Measurements from ENCODE around the gene DDX4. TPM values are rescaled to one million over a fixed set of nuclear protein-coding genes. Genes with fewer than 3 reads are reported as not detected.
"Not testable (repeated sequence)": the region's sequence is repeated elsewhere in the genome, so short reads cannot be mapped to it uniquely, and the experiment has no call there.

The DDX4 gene
- not detected for polyA plus RNA-seq

- no peak within 1 kb of the TSS for H3K27ac Mint-ChIP-seq
- H3K4me1 Mint-ChIP-seq = no peaks in the 10 kb centered on the region
- H3K9me3 Mint-ChIP-seq = no peaks in the 10 kb centered on the region
- H3K4me3 Mint-ChIP-seq = no peak within 1 kb of the TSS
- H3K36me3 Mint-ChIP-seq = no peaks in the 10 kb centered on the region
- no peak for DNase-seq
- H3K27me3 Mint-ChIP-seq (ENCODE audit: low read depth in 3 of 3) = peaks cover 2 to 3% (median 3%) of the 10 kb centered on the region in 3 donors
Observed at GRCh38 chr5:55737793-55738192, at the start of gene DDX4. Gene DDX4 (plus strand): TSS chr5:55738061. CDS start chr5:55738964, 903 bp downstream.

GRCh38 chr5:55691265-55692105 lies 46.4 kb upstream of the DDX4 start:
- Mint-ChIP-seq H3K27ac (no peak overlapping the region), H3K9me3 (no peaks in the 10 kb centered on the region), H3K4me3 (no peak overlapping the region), H3K36me3 (peaks cover 4 to 14% (median 9%) of the 10 kb centered on the region in 3 donors), H3K27me3 (ENCODE audit: low read depth in 3 of 3) (peaks cover 0 to 2% (median 0%) of the 10 kb centered on the region in 3 donors), H3K4me1 (no peaks in the 10 kb centered on the region)
- peak; percentile 11 to 20 (median 14) for DNase-seq

GRCh38 chr5:55692106-55692417 lies 45.8 kb upstream of the DDX4 start:
- Mint-ChIP-seq H3K36me3 (peaks cover 4 to 11% (median 9%) of the 10 kb centered on the region in 3 donors), H3K27me3 (ENCODE audit: low read depth in 3 of 3) (peaks cover 0 to 2% (median 0%) of the 10 kb centered on the region in 3 donors), H3K4me3 (no peak overlapping the region), H3K27ac (no peak overlapping the region), H3K4me1 (no peaks in the 10 kb centered on the region), H3K9me3 (no peaks in the 10 kb centered on the region)
- no peak for DNase-seq

GRCh38 chr5:55692509-55692908 lies 45.4 kb upstream of the DDX4 start:
- H3K9me3 Mint-ChIP-seq = no peaks in the 10 kb centered on the region
- no peak overlapping the region for H3K4me3 Mint-ChIP-seq
- H3K27ac Mint-ChIP-seq = no peak overlapping the region

GRCh38 chr5:55694152-55694830 lies 43.6 kb upstream of the DDX4 start:
- Mint-ChIP-seq H3K27ac (no peak overlapping the region), H3K36me3 (peaks cover 4 to 15% (median 9%) of the 10 kb centered on the region in 3 donors), H3K4me1 (no peaks in the 10 kb centered on the region), H3K4me3 (no peak overlapping the region), H3K9me3 (no peaks in the 10 kb centered on the region), H3K27me3 (ENCODE audit: low read depth in 3 of 3) (peaks cover 0 to 2% (median 0%) of the 10 kb centered on the region in 3 donors)
- no peak for DNase-seq

More at GRCh38 chr5:55692509-55692908, 45.4 kb upstream of the DDX4 start:
- DNase-seq = no peak
- no peaks in the 10 kb centered on the region for H3K4me1 Mint-ChIP-seq
- peaks cover 0 to 2% (median 0%) of the 10 kb centered on the region in 3 donors for H3K27me3 Mint-ChIP-seq (ENCODE audit: low read depth in 3 of 3)
- H3K36me3 Mint-ChIP-seq = peaks cover 4 to 15% (median 9%) of the 10 kb centered on the region in 3 donors

GRCh38 chr5:55696704-55697103 lies 41.2 kb upstream of the DDX4 start:
- not testable (repeated sequence) for H3K27me3 Mint-ChIP-seq (ENCODE audit: low read depth in 3 of 3); H3K4me3 Mint-ChIP-seq; H3K9me3 Mint-ChIP-seq; DNase-seq; H3K27ac Mint-ChIP-seq; H3K4me1 Mint-ChIP-seq
- H3K36me3 Mint-ChIP-seq = peaks cover 9 to 20% (median 12%) of the 10 kb centered on the region in 3 donors

- no peak overlapping the region for H3K27ac Mint-ChIP-seq
- H3K36me3 Mint-ChIP-seq = peaks cover 11 to 27% (median 14%) of the 10 kb centered on the region in 3 donors
- DNase-seq = no peak
- H3K27me3 Mint-ChIP-seq (ENCODE audit: low read depth in 3 of 3) = no peaks in the 10 kb centered on the region
- no peak overlapping the region for H3K4me3 Mint-ChIP-seq
- H3K9me3 Mint-ChIP-seq = no peaks in the 10 kb centered on the region
- H3K4me1 Mint-ChIP-seq = no peaks in the 10 kb centered on the region
Observed at GRCh38 chr5:55699041-55699688, 38.7 kb upstream of the DDX4 start.

GRCh38 chr5:55700745-55701144 lies 37.1 kb upstream of the DDX4 start:
- H3K27ac Mint-ChIP-seq = no peak overlapping the region
- no peaks in the 10 kb centered on the region for H3K27me3 Mint-ChIP-seq (ENCODE audit: low read depth in 3 of 3)
- no peaks in the 10 kb centered on the region for H3K9me3 Mint-ChIP-seq
- H3K4me1 Mint-ChIP-seq = peaks cover 0 to 6% of the 10 kb centered on the region in 2 donors
- DNase-seq = no peak
- no peak overlapping the region for H3K4me3 Mint-ChIP-seq
- H3K36me3 Mint-ChIP-seq = peaks cover 7 to 18% (median 8%) of the 10 kb centered on the region in 3 donors

GRCh38 chr5:55701462-55702103 lies 36.3 kb upstream of the DDX4 start:
- Mint-ChIP-seq H3K36me3 (peaks cover 7 to 18% (median 8%) of the 10 kb centered on the region in 3 donors), H3K9me3 (no peaks in the 10 kb centered on the region), H3K4me3 (no peak overlapping the region), H3K27ac (no peak overlapping the region), H3K4me1 (peaks cover 0 to 6% of the 10 kb centered on the region in 2 donors), H3K27me3 (ENCODE audit: low read depth in 3 of 3) (no peaks in the 10 kb centered on the region)
- DNase-seq = no peak

- Mint-ChIP-seq H3K9me3 (no peaks in the 10 kb centered on the region), H3K4me1 (peaks cover 0 to 6% of the 10 kb centered on the region in 2 donors), H3K27me3 (ENCODE audit: low read depth in 3 of 3) (no peaks in the 10 kb centered on the region), H3K4me3 (no peak overlapping the region), H3K36me3 (peaks cover 7 to 14% (median 8%) of the 10 kb centered on the region in 3 donors), H3K27ac (no peak overlapping the region)
- DNase-seq = no peak
Observed at GRCh38 chr5:55702598-55703345, 35.1 kb upstream of the DDX4 start.

- Mint-ChIP-seq H3K9me3 (no peaks in the 10 kb centered on the region), H3K27ac (no peak overlapping the region), H3K4me1 (peaks cover 2 to 20% of the 10 kb centered on the region in 2 donors), H3K27me3 (ENCODE audit: low read depth in 3 of 3) (no peaks in the 10 kb centered on the region), H3K36me3 (peaks cover 4 to 12% (median 5%) of the 10 kb centered on the region in 3 donors), H3K4me3 (no peak overlapping the region)
- DNase-seq = no peak
Observed at GRCh38 chr5:55706230-55706629, 31.6 kb upstream of the DDX4 start.

GRCh38 chr5:55708732-55709131 lies 29.1 kb upstream of the DDX4 start:
- Mint-ChIP-seq H3K27ac (no peak overlapping the region), H3K36me3 (peaks cover 0 to 3% (median 0%) of the 10 kb centered on the region in 3 donors), H3K4me1 (peaks cover 18 to 38% of the 10 kb centered on the region in 2 donors), H3K27me3 (ENCODE audit: low read depth in 3 of 3) (peaks cover 0 to 5% (median 0%) of the 10 kb centered on the region in 3 donors), H3K9me3 (no peaks in the 10 kb centered on the region), H3K4me3 (no peak overlapping the region)
- no peak for DNase-seq

- H3K4me3 Mint-ChIP-seq = peak overlapping the region; percentile 97 to 99 (median 99)
- H3K9me3 Mint-ChIP-seq = no peaks in the 10 kb centered on the region
- peaks cover 0 to 14% (median 4%) of the 10 kb centered on the region in 3 donors for H3K27me3 Mint-ChIP-seq (ENCODE audit: low read depth in 3 of 3)
- DNase-seq = peak in 1 of 3 donors; percentile 12
- H3K36me3 Mint-ChIP-seq = no peaks in the 10 kb centered on the region
- peak overlapping the region; percentile 84 to 96 (median 92) for H3K27ac Mint-ChIP-seq
- peaks cover 18 to 32% of the 10 kb centered on the region in 2 donors for H3K4me1 Mint-ChIP-seq
Observed at GRCh38 chr5:55711507-55712022, 26.3 kb upstream of the DDX4 start.

Measured in immature natural killer cell (primary cell).